KBM-7 (cell line): Measurements from ENCODE around the gene STMN3.
"Not testable (repeated sequence)": the region's sequence is repeated elsewhere in the genome, so short reads cannot be mapped to it uniquely, and the experiment has no call there.

Source experiments
- DNase-seq: peaks from one replicate; pipeline ENCODE4 v3.0.0-alpha.2; 2015
- in situ Hi-C: fragments of 300-500 bp; cut with MboI; formaldehyde crosslinking; loops from 2 replicates; pipeline ENCODE4 v1.14.3; 2020; ENCODE audit warnings: low sequenced_read_pairs, low pct_unique_long_range_greater_than_20kb, mixed read lengths

STMN3 gene

DNA sequence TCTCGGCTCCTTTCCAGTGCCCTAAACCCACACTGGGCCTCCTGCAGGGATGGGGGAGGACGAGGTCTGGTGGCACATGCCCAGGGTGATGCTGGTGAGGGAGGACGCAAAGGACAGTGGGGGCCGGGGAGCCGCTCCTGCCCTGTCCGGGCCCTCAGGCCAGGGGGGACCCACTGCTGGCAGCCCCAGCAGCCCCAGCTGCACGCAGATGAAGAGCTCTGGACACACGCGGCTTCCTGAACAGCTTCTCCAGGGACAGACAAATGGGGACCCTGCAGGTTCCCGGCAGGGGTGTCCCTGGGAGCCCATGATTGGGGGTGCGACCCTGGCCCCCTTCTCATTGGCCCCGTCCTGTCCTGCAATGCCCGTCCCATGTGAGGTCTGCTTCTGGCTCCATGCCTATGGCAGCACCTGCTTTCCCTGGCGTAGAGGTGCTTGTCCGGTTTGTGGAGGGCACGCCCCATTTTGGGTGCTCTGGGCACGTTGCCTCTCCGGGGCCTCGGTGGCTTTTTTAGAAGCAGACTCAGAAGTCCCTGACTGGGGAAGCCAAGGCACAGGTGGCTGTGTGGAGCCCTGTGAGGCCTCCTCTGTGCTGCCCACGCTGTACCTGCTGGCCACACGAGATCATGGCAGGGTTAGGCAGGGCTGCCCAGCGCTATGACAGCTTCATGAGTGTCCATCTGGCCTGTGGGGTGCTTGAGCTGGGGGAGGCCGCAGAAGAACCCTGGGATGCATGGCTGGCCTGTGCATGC, 27.8 kb upstream of the STMN3 start:
- in situ Hi-C loops, result no loop called here
- no peak for DNase-seq

GRCh38 chr20:63680427-63680826, 27.2 kb upstream of the STMN3 start:
- in situ Hi-C loops, result no loop called here

DNA sequence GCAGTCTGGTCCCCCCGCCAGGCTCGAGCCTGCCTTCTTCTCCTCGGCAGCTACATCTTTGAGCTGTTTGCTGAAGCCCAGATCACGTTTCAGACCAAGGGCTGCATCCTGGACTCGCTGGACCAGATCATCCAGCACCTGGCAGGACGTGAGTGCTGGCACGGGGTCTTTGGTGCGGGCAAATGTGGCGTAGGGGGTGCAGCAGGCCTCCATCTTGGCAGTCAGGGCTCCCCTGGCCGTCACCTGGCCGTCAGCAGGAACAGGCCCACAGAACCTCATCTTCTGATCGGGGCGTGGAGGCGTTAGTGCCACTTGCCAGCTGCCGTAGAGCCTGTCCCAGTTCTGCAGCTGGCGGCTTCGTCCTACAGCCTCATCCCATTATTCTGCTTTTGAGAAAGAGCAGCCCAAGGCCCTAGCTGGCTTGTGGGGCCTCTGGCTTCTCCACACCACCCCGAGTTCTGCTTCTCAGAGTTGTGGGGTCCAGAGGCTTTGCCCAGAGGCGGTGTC, 26.6 kb upstream of the STMN3 start:
- in situ Hi-C loops, result no loop called here
- no peak for DNase-seq

More at GRCh38 chr20:63680427-63680826, 27.2 kb upstream of the STMN3 start:
- no peak for DNase-seq

DNA sequence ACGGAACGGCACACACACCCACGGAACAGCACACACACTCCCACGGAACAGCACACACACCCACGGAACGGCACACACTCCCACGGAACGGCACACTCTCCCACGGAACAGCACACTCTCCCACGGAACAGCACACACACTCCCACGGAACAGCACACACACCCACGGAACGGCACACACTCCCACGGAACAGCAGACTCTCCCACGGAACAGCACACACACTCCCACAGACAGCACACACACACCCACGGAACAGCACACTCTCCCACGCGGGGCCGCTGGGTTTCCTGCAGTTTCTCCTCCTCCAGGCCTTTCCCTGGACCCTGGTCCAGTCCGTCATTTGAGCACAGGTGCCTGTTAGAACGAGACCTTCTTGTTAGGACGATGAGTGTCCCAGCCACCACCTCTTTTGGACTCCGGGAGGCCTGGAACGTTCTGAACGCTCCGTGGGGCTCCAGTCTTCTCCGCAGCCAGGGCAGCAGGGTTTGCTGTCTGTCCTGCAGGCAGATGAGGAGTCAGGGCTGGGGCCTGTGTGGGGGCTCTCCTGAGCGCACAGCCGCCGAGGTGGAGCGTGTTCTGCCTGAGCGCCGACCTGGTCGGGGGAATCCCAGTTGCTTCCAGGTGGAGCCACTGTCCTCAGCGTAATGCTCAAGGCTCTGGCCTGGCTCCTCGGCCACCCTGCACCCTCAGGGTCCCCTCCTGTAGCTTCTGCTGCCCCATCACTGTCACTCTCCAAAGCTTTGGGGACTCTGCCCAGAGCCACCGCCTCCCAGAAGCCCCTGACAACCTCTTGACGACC, 25.6 kb upstream of the STMN3 start:
- DNase-seq, result no peak
- in situ Hi-C loops, result no loop called here

DNA sequence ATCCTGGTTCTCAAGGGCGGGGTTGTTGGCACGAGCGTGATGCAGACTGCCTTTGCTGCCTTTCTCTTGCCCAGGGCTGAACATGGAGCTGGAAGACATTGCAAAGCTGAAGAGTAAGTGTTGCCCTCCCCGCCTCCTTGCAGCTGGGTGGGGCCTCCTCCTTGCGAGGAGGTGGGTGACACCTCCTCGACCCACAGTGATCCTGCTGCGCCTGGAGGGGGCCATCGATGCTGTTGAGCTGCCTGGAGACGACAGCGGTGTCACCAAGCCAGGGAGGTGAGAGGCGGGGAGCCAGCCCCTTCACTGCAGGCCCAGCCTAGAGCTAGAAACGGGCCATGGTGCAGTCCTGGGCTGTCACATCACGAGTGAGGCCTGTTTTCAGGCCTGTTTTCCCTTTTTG, 24.8 kb upstream of the STMN3 start:
- no peak for DNase-seq
- in situ Hi-C loops, result no loop called here

DNA sequence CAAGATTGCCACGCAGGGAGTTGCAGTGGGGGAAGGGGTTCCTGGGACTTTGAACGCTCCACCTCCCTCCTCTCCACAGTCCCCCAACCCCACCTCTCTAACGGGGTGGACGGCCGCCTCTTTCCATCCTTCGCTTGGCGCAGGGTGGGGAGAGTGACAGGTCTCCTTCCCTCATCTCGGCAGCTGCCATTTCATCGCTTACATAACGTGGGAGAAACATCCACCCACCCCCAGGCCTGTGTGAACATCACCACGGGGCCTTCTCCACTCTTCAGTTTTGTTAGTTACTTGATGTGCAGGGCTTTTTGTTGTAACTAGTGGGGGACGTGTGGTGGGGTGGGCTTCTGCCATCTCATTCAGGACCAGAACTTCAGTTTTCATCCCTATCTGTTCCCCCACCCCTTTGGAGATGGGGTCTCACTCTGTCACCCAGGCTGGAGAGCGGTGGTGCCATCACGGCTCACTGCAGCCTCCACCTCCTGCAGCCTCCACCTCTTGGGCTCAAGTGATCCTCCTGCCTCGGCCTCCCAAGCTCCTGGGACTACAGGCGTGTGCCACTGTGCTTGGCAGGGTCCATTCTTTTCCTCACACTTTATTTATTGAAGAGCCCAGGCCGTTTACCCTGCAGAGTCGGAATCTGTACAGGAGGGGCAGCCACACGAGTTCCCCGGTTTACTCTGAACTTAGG, 22.6 kb upstream of the STMN3 start:
- DNase-seq, result no peak
- in situ Hi-C loops, result no loop called here

DNA sequence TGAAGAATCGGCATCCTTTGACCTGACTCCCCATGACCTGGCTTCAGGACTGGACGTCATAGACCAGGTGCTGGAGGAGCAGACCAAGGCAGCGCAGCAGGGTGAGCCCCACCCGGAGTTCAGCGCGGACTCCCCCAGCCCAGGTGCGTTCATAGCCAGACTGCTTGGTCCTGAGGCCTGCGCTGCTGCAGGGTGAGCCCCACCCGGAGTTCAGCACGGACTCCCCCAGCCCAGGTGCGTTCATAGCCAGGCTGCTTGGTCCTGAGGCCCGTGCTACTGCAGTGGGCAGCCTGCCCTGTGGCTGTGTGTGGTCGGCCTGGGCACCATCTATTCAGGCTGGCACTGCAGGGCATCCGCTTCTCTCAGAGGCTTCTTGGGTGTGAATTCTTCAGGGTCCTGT, 20.7 kb upstream of the STMN3 start:
- DNase-seq, result no peak
- in situ Hi-C loops, result no loop called here

DNA sequence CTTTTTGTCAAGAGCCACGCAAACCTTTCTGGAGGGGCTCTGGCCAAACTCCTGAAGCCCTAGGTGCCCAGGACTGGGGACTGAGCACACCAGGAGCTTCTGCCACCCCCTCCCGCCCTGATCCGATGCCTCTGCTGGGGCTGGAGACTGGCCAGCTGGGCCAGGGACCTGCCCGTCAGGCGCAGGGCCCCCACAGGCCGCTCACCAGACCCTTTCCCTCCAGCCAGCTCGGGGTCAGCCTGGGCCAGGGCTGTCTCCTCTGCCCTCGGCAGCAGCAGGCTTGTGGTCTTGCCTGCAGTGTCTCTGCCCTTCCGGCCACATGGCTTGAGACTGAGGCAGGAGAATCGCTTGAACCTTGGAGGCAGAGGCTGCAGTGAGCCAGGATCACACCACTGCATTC, 19.4 kb upstream of the STMN3 start:
- in situ Hi-C loops, result no loop called here
- DNase-seq, result no peak

DNA sequence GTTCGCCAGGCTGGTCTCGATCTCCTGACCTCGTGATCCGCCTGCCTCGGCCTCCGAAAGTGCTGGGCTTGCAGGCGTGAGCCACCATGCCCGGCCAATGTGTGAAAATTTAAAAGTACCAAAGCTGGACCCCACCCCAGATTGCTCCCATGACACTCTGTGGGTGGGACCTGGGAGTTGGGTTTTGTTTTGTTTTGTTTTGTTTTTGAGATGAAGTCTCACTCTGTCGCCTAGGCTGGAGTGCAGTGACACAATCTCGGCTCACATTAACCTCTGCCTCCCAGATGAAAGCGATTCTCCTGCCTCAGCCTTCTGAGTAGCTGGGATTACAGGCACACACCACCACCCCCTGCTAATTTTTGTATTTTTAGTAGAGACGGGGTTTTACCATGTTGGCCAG, 18.5 kb upstream of the STMN3 start:
- DNase-seq, in situ Hi-C loops: not testable (repeated sequence)

DNA sequence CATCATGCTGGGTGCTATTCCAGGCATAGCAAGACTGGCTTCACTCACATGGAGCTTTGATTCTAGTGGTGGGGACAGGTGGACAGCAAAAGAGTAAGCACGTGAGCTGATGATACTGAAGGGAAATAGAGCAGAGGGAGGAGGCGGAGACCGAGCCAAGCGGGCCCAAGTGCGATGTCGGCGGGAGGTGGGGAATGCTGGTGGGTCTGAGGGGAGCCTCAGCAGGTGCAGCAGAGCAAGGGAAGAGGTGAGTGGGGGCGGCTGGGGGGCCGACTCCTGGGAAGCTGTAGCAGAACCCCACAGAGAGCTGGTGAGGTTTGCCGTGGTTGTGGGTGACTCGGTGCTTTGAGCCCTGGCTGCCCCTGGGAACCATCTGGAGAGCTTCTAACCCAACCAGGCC, 15.1 kb upstream of the STMN3 start:
- no peak for DNase-seq
- in situ Hi-C loops, result no loop called here

- in situ Hi-C loops, result no loop called here
- DNase-seq, result no peak
These were observed 14.6 kb upstream of the STMN3 start for GRCh38 chr20:63667858-63668257.

GRCh38 chr20:63665708-63666107, 12.5 kb upstream of the STMN3 start:
- no peak for DNase-seq
- in situ Hi-C loops, result no loop called here

- in situ Hi-C loops, result no loop called here
- no peak for DNase-seq
These were observed 11.8 kb upstream of the STMN3 start for GRCh38 chr20:63664861-63665594.

DNA sequence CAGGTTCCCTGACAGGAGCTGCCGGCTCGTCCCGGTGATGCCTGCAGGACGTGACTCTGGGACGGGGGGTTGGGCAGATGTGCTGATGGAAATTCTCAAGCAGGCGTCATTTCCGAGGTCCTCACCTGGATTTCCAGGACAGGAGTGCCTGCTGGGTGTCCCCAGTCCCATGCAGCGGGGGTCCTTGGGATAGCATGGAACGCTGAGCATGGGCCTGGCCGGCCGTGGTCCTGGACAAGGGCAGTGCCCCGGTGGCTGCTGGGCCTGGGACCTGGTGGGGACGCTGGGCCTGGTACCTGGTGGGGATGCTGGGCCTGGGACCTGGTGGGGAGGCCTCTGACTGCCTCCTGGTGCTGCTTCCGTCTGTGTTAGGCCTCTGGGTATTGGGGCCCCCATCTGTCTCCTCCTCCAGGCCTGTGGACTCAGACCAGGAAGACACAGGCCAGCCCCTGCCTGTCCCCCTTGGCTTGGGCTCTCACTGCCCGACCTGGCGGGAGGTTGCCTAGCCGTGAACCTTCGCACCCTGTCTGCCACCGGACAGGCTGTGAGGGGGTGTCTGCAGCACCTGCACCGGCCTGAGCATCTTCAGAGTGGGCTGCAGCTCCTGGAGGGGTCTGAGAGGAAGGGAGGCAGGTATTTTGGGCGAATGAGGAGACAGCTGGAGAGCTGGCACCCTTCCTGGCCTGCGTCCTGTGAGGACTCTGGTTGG, 11.1 kb upstream of the STMN3 start:
- in situ Hi-C loops, result no loop called here

DNA sequence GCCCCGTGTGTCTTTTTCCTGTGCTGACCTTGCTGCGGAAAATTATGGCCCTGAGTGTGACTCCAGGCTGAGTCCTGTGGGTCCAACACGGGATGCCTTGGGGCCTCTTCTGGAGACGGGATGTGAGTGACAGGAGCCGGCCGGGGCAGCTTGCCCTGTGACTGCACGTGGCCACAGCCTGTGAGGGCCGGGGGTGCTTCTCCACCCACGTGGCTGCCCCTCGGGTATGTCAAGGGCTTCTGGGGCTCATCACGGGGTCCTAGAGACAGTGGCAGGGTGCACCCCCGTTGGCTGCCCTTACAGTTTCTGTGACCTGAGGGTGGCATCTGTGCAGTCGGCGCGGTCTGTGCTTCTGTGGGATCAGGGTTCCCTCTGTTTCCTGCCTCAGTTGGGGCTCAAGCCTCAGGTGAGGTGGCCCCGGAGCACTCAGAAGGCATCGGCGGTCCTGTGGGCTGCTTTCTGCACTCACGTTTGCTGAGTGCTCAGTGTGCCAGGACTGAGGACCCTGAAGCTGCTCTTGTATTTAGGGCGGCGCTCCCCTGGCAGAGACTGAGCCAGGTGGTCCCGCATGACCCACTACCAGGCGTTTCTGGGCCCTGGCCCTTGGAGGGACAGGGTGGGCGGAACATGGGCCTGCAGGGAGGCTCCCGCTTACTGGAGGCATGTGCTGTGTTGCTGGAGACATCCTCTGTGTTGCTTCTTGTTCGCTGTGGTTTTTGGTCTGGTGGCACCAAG, 10.3 kb upstream of the STMN3 start:
- in situ Hi-C loops, result no loop called here
- no peak for DNase-seq

More for the DNA sequence above, 11.1 kb upstream of the STMN3 start:
- DNase-seq, result no peak

- DNase-seq, result no peak
- in situ Hi-C loops, result no loop called here
These were observed 9.6 kb upstream of the STMN3 start for GRCh38 chr20:63662813-63663189.

DNA sequence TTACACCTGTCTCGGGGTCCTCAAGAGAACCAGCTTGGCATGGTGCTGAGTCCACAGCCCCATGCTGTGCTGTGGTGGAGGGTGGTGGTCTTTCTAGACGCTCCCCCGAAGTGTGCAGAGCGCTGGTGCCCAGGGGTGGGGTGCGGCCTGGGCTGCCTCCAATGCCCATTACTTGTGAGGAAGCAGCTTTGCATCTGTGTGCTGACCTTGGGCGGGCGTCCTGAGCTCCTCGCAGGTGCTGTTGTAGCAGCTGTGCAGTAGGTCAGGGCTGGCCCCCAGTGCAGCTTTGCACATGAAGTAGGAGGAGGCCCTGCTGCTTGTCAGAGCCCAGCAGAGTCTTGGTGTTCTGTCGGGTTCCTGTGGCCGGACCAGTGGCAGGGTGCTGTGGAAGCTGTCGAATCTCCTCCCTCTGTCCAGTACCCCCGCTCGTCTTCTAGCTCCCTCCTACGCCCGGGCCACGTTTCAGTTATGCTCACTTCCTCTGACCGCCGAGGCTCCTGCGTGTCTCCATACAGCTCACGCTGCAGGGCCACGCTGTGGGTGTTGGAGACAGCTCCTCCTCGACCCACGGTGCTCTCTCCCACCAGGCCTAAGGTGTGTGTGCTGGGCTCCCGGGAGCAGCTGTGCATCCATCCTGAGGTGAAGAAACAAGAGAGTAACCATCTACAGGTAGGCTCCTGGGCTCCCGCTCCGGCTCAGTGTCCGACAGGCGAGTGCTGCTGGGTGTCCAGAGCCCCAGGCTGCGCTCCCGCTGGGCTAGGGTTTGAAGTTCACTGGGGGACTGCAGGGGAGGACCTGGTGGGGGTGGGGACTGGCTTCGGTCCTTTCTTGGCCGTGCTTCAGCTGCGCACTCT, 9.0 kb upstream of the STMN3 start:
- in situ Hi-C loops, result no loop called here
- DNase-seq, result no peak
